GM08714 (cell line): ENCODE data around the gene HAVCR2.

Source experiments
- H3K4me3 ChIP-seq: fragments of 200-500 bp; sonication (Bioruptor generic); 2 replicates; pipeline ENCODE4 v1.5.1; 2014; ENCODE audit warnings: mild to moderate bottlenecking, low read length, inconsistent platforms
- ZNF274 ChIP-seq: IDR thresholded peaks from 2 replicates; pipeline ENCODE4 v1.6.1; 2012; ENCODE audit warnings: mild to moderate bottlenecking, low read depth, low read length

Gene HAVCR2

DNA sequence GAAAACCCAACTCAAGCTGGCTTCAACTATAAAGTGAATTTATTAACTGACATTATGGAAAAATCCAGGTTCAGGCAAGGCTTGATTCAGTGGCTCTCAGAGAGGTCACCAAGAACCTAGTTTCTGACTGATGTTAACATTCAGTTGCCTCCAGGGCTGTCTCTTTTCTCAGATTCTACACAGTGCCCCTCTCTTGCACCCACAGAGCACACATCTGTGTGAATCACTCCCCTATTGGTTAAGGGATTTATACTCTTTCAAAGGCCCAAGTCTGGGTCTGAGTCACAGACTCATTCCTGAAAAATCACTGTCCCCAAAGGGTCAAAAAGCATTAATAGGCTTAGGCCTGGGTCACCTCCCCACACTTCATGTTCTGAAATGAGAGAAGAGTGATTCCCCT, 6.2 kb upstream of the HAVCR2 start:
- no peak overlapping the region for H3K4me3 ChIP-seq
- TF ChIP-seq ZNF274, result no peak

DNA sequence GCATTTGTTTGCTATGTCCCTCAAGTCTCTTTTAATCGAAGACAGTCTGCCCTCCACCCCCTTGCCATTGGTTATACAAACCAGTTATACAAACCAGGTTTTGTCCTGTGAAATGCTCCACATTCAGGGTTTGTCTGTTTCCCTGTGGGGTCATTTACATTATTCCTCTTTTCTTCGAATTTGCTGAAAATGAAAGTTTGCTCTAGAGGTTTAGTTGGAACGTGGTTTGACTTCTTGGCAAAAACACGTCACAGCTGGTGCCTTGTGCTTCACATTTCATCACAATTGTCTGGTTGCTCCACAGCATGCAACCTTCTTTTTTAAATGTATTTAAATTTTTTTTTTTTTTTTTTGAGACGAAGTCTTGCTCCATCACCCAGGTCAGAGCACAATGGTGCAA, 4.2 kb upstream of the HAVCR2 start:
- TF ChIP-seq ZNF274, result no peak
- H3K4me3 ChIP-seq, result no peak overlapping the region

DNA sequence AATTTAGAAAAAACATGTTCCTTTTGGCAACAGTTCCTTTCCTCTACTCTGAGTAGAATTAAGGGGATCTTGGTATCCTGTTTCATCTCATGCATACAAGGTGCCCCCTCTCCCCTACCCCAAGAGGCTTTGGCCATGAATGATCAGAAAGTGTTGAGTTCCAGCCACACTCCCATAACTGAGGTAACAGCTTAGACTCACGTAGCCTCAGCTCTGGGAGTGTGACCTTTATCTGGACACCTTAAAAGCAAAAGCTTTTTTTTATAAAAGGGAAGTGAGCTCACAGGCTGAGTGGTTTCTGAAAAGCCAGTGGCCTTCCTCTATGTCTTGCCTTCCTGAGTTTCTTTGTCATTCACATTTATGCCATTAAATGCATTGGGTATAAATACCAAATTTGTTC, 900 bp upstream of the HAVCR2 start:
- TF ChIP-seq ZNF274, result no peak
- H3K4me3 ChIP-seq, result no peak overlapping the region; the same call in 1 of the 2 replicates

DNA sequence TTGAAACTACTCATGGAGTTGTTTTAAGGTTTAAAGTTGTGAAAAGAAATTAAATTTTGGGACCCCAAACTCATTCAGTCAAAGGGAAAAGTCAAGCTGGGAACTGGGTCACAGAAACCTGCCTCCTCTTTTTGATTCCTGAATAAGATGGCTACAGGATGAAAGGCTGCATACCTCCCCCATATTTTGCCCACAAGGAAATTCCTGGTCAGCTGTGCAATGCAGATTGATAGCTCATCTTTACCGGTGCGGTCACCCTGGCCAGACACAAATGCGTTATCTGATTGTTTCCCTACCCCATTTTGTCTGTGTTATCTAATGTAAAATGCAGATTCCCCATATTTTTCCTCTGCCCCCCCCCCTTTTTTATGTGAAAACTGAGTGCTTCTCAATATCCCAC, 1.3 kb downstream of the HAVCR2 start:
- no peak overlapping the region for H3K4me3 ChIP-seq
- TF ChIP-seq ZNF274, result no peak

DNA sequence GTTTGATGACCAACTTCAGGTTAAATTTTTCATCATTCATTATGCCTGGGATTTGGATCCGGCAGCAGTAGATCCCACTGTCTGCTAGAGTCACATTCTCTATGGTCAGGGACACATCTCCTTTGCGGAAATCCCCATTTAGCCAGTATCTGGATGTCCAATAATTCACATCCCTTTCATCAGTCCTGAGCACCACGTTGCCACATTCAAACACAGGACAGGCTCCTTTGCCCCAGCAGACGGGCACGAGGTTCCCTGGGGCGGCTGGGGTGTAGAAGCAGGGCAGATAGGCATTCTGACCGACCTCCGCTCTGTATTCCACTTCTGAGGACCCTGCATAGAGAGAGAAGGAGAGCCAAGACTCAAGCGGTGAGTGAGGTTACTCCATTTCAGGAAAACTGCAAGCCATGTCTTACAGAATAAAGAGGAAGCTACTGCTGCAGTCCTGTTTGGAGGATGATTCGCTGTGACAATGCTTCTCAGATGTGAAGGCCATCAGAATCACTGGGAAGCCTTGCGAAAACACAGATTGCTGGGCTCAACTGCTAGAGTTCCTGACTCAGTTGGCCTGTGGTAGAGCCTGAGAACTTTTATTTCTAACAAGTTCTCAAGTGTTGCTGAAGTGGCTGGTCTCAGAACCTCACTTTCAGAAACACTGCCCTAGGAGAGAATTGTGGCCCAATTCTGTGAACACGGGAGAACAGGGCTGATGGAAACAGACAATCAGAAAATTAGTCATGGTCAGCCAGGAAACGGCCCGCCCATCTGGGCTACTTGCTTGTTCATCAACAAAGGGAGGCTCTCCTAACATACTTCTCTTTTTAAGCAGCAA, 2.0 kb downstream of the HAVCR2 start:
- no peak overlapping the region for H3K4me3 ChIP-seq

DNA sequence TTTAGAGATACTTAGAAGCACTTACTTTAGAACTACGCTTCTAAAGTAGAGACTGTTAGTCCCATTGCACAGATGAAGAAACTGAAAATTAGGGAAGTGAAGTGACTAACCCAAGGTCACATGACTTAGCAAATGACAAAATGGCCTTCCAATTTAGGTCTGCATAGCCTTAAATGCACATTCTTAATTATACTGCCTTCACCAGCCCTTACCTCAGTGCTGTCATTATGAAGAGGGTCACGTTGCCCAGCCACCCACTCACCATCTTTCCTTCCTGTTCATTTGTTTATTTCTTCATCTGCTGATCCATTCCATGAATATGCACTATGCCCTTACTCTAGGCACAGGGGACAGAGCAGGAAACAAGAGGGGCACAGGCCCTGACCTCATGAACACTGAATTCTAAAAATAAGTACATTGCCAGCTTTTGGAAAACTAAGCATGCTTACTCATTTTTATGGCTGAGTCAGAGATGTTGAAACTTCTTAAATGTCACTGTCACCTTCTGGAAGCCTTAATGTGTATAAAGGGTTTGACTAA, 8.6 kb downstream of the HAVCR2 start:
- no peak for TF ChIP-seq ZNF274
- H3K4me3 ChIP-seq, result no peak overlapping the region

More for the DNA sequence above, 2.0 kb downstream of the HAVCR2 start:
- TF ChIP-seq ZNF274, result no peak

DNA sequence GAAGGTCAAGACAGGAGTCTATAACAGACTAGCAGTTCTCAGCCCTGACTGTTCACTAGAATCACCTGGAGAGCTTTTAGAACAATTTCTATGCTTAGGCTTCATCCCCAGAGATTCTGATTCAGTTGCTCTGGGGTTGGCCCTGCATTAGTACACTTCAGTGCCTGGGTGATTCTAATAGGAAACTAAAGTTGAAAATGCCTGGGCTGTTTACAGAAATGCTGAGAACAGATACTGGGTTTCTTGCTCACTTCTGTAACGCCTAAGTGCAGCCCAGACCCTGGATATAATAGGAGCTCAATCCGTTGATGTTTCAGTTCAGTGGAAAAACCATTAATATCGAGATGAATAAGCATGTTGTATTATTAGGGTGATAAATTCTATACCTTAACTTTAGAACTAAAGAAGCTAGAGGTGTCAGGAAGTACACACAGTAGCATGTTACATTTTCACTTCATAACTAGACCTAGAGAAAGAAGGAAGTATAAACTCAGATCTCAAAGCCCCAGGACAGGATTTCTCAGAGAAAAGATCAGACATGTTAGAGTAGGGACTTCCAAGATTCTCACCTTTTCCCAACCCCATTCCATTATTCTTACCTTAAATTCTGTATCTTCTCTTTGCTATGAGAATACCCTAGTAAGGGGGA, 20.4 kb downstream of the HAVCR2 start:
- H3K4me3 ChIP-seq, result no peak overlapping the region
- TF ChIP-seq ZNF274, result no peak

DNA sequence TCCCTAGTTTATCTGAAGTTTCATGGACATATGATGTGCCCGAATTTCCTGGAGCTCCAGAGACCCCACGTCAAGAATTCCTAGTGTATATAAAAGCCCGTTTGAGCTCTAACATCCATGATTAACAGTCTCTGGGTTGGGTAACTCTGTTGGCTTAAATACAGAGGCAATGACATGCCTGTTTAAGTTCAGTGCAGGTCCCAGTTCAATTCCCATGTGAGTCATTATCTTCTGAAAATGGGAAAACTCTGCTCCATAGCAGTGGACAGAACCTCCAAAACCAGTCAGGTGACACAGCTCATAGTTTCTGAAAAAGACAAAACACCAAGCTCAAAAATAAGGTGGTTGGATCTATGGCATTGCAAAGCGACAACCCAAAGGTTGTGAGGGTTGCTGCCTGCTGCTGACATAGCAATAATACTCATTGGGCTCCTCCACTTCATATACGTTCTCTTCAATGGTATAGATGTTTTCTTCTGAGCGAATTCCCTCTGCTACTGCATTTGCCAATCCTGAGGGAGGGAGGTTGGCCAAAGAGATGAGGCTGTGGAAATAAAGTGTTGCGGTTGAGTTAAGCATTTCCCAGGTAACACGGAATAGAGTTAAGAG, 22.0 kb downstream of the HAVCR2 start:
- H3K4me3 ChIP-seq, result no peak overlapping the region
- no peak for TF ChIP-seq ZNF274

DNA sequence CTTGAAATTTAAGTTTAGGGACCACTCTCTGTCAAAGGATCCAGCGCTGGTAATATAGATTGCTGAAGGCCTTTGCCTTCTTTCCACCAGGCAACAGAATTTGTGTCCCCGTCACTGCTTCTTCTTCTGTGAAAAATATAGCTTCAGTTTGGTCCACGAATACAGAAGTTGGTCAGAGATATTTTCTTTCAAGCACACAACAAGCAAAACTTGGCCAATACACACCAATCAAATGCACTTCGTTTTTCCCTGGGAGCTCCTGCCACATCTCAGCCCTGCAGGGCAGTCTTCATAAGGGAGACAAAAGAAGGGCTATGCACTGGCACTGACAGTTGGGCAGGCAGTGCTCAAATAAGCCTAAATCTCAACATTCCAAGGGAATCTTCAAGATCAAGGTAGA, 22.9 kb downstream of the HAVCR2 start:
- no peak for TF ChIP-seq ZNF274
- H3K4me3 ChIP-seq, result no peak overlapping the region

DNA sequence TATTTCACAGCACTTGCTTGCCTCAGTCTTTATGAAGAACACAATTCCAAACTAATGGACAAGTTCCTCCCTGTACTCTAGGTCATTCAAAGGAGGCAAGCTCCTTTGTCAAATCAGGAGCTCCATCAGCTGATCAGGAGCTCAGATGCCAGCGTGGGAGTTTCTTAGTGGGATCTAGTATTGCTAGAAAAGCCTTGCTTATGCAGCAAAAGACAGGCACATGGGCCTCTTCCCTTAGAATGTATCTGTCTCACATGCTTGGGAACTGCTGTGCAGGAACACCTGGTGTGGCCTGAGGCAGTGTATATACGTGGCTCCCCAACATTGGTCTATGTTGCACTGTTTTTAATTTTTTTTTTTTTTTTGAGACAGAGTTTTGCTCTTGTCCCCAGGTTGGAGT, 28.6 kb downstream of the HAVCR2 start:
- no peak overlapping the region for H3K4me3 ChIP-seq
- TF ChIP-seq ZNF274, result no peak

DNA sequence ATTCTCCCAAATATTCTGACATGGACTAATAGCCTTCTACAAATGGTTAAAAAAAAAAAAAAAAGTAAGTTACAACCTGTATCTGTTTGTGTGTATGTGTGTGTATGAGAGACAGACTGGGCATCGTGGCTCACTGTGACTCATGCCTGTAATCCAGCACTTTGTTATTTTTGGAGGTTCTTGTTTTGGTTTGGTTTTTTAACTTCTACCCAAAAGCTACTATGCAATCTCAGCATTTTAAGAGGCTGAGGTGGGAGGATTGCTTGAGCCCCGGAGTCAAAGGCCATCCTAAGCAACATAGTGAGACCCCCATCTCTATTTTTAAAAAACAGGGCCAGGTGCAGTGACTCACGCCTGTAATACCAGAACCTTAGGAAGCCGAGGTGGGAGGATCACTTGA, 32.3 kb downstream of the HAVCR2 start:
- no peak for TF ChIP-seq ZNF274

DNA sequence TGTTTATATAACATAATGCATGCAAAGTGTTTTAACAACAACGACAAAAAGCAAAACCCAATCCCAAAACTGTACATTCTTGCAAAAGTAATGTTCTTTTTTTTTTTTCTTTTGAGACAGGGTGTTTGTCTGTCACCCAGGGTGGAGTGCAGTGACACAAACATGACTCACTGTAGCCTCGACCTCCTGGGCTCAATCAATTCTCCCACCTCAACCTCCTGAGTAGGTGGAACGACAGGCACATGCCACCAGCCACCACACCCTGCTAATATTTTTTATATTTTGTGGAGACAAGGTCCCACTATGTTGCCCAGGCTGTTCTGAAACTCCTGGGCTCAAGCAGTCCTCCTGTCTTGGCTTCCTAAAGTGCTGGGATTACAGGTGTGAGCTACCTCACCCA, 36.3 kb downstream of the HAVCR2 start:
- TF ChIP-seq ZNF274, result no peak
- H3K4me3 ChIP-seq, result no peak overlapping the region

More for the DNA sequence above, 32.3 kb downstream of the HAVCR2 start:
- H3K4me3 ChIP-seq, result no peak overlapping the region

DNA sequence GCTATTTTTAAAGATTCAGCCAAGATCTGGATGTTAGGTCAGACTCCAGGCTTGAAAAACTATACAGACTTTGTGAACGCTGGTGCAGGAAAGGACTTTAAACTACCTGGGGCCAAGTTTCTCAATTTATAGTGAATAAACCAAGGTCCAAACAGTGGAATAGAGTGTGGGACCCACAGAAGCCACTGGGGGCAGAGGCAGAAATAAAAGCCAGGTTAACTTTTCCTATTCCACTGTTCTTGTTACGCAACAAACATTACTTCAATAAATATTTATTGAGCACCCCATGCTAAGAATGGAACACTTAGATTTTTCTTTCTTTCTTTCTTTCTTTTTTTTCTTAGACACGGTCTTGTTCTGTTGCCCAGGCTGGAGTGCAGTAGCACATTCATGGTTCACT, 38.9 kb downstream of the HAVCR2 start:
- no peak overlapping the region for H3K4me3 ChIP-seq
- TF ChIP-seq ZNF274, result no peak

DNA sequence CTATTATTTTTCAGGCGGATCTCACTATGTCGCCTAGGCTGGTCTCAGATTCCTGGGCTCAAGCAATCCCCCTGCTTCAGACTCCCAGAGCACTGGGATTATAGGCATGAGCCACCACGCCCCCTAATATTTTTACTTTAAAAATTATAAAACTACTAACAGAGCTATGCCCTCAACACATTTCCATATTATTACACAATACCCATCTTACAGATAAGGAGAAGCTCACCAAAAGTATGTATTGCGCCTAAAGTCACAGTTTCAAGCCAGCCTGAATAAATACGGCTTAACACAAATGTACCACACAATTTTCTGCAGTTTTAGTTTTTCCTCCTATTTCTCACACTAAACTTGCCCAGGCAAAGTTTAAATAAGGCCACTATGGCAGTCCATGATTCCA, 40.1 kb downstream of the HAVCR2 start:
- no peak for TF ChIP-seq ZNF274
- H3K4me3 ChIP-seq, result no peak overlapping the region

DNA sequence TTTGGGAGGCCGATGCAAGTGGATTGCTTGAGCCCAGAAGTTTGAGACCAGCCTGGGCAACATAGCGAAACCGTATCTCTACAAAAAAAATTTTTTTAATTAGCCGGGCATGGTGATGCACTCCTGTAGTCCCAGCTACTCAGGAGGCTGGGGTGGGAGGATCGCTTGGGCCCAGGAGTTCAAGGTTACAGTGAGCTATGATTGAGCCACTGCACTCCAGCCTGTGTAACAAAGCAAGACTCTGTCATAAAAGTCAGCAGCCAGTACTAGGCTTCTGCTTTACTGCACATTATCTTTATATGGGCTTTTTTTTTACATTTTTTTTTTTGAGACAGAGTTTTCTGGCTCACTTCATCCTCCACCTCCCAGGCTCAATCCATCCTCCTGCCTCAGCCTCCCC, 40.5 kb downstream of the HAVCR2 start:
- no peak for TF ChIP-seq ZNF274
- H3K4me3 ChIP-seq, result no peak overlapping the region

DNA sequence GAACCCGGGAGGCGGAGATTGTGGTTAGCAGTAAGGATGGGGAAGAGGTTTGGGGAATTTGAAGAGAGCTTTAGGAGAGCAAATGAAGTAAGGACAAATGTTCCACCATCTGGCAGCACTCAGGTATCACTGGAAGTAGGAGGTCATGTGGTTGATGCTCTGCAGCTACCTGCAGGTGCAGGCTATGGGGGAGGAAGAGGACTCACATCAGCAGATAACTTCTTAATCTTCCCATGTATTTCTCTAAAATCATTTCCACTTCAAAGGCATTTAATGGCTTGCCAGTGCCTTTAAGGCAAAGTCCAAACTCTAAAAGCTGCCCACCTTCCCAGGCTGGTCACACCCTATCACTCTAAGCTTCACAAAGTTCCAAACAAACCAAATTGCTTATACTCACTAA, 41.8 kb downstream of the HAVCR2 start:
- no peak overlapping the region for H3K4me3 ChIP-seq
- no peak for TF ChIP-seq ZNF274
